NCI-H2227 treated with DMSO at 0.1 percent for 48 hours (cell line): ENCODE data around the gene CSF1.

Experiments
- DNase-seq: peaks from one replicate; lab custom pipeline; 2025; lab: John Stamatoyannopoulos, UW

The CSF1 gene

GRCh38 chr1:109883248-109883955, 27.2 kb upstream of the CSF1 start:
- DNase-seq, result no peak

DNA sequence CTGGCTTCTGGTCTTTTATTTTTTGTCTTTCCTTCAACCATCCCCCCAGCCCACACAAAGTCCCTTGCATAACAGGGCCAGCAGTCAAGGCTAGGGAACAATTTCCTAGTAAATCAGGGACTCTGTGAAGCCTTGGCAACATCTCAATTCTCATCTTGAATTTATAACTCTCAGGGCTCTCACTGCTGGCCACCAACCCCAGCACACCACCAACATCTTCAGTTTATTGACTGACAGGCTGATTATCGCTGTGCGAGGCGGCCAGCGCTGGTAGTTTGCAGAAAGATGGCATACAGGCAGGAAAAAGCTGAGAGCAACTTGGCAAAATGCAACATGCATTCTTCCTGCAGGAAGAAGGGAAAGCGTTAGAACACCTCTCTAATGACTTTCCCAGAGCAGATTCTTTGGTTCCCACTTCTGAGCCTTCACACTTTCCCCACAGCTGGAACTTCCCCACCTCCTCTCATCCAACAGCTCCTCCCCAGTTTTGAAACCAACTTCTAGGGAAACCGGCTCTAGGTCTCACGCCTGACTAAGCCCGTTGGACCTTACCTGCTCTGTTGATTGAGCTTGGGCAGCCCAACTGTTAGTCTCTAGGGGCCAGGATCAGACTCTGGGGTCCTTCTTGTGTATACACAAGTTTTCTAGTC, 26.3 kb upstream of the CSF1 start:
- no peak for DNase-seq

GRCh38 chr1:109885589-109885988, 25.1 kb upstream of the CSF1 start:
- DNase-seq, result no peak

DNA sequence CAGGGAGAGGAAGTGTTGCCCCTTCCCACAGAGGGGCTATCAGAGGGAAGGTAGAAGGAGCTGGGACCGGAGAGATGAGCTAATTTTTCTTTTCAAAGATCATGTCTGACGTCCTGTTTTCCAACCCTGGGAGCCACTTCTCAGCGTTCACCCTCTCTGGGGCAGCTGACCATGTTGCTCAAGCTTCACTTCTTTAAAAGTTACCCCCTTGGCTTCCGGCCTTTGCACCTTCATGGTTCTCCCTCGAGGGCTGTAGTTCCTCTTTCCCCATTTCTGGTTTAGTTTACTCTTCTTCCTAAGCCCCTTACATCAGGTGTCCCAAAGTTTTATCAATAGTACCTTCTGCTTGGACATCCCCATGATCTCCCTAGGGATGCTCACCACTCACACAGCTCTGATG, 23.8 kb upstream of the CSF1 start:
- DNase-seq, result no peak

DNA sequence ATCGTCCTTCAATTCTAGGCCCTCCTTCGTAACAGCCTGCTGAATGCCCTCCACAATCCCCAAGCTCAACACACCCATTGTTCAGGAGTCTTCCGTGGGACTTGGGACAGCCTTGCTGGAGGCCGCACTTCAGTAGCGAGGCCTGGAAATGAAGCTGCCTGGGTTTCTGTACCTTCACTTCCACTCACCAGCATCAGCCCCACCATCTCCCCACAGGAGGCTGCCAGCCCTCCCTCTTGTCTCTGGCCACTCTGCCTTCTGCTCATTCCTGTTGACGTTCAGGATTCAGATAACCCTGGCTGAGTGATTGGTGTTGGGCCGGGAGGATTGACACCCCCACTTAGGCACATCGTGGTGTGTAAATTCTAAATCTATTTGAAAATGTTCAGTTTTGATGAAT, 23.4 kb upstream of the CSF1 start:
- DNase-seq, result no peak

- DNase-seq, result no peak
These were observed 22.8 kb upstream of the CSF1 start for GRCh38 chr1:109887884-109888283.

- no peak for DNase-seq
These were observed 21.6 kb upstream of the CSF1 start for GRCh38 chr1:109889094-109889493.

DNA sequence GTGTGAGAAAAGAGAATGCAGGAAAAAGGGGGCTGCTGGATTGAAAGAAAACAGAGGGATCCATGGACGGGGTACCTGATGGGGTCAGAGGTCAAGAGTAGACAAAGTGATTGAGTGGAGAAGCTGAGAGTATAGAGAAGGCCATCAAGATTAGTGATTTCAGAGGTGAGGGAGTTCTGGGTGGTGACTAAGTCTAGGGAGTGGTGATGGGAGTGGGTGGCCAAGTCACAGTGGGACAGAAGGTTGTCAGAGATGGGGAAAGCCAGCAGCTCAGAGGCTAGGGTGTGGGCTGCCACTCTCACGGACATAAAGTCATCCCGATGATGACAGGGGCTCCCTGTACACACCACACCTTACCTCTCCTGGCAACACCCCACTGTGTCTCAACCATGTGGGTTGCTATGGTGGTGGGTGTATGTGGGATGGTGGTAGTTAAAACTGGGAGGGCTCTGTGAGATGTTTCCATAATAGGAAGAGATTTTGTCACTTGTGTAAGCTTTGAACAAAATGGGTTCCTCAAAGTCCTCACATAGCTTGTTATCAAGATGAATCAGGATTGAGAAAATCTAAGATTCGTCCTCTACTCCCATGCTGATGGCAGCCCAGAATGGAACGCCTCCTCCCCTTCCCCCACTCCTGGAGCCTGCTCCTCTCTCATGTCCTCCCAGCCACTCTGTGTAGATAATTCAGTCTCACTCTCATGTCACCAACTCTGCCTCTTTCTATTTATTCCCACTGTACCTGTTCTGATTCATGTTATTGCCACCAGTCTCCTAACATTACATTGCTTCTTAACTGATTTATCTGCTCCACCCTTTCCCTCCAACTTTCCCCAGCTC, 20.3 kb upstream of the CSF1 start:
- no peak for DNase-seq

- DNase-seq, result no peak
These were observed 18.7 kb upstream of the CSF1 start for GRCh38 chr1:109891930-109892329.

- no peak for DNase-seq
These were observed 17.9 kb upstream of the CSF1 start for GRCh38 chr1:109892561-109893368.

- no peak for DNase-seq
These were observed 17.0 kb upstream of the CSF1 start for GRCh38 chr1:109893532-109894171.

- DNase-seq, result no peak
These were observed 15.6 kb upstream of the CSF1 start for GRCh38 chr1:109894823-109895719.

GRCh38 chr1:109895720-109896504, 14.7 kb upstream of the CSF1 start:
- DNase-seq, result no peak

GRCh38 chr1:109896681-109897080, 14.0 kb upstream of the CSF1 start:
- no peak for DNase-seq

GRCh38 chr1:109897259-109897955, 13.2 kb upstream of the CSF1 start:
- DNase-seq, result no peak

DNA sequence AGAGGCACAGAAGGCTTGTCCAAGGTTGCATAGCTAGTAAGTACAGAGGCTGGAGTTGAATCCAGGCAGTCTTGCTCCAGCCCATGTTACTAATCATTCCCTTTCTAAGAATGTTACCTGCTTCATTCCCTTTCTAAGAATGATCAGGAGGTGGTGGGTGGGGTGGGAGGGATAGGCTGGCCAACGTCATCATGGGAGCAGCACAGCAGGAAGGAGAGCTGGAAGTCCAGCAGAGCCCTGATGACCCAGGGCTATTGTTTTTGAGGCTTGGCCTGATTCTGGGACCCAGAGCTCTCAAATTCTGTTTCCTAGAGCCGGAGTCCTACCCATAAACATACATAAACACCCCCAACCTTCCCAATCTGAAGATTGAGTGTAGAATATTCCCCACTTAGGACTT, 11.8 kb upstream of the CSF1 start:
- DNase-seq, result no peak

GRCh38 chr1:109901141-109901523, 9.5 kb upstream of the CSF1 start:
- DNase-seq, result no peak

DNA sequence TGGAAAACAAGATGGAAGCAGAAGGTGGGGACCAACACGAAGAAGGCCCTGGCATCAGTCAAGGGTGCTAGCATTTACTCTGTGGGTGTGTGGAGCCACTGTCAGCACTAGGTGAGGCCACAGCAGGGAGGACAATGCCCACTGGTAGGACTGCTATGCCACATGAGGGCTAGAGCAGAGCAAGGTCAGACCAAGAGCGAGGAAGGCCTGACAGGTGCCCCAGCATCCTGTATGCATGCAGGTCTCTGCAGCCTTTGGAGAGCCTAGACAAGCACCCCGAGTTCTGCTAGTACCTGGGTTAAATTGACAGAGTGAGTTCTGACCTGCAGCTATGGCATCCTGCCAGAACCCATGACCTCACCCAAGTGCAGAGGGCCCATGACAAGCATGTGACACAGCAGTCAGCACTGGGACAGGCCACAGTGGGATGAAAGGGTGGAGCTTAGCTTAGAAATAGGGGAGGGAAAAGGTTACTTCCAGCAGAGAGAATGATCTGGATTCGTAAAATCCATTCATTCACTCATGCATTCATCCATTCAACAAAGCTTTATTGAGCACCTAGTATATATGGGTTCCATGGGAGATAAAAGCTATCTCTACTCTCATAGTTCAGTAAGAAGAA, 9.0 kb upstream of the CSF1 start:
- no peak for DNase-seq
